Measurements from ENCODE around the gene AK5. TPM values are rescaled to one million over a fixed set of nuclear protein-coding genes. Genes with fewer than 3 reads are reported as not detected.
"Not testable (repeated sequence)": the region's sequence is repeated elsewhere in the genome, so short reads cannot be mapped to it uniquely, and the experiment has no call there.

The AK5 gene
- total RNA-seq, 4 donors from 2014 or later, result 0.79 to 4.1 TPM; not detected in 2

GRCh38 chr1:77506771-77507170 is 225.0 kb downstream of the AK5 start:
- Histone ChIP-seq H3K36me3 (no peaks in the 10 kb centered on the region), H3K4me3 (no peak overlapping the region), H3K4me1 (no peaks in the 10 kb centered on the region), H3K27me3 (no peaks in the 10 kb centered on the region), H3K27ac (no peak overlapping the region), H3K9me3 (no peaks in the 10 kb centered on the region)
- DNase-seq, result no peak
- TF ChIP-seq POLR2AphosphoS5 (IDR thresholded peaks at IDR 0.05) (no peak), CTCF (IDR thresholded peaks at IDR 0.05) (no peak), POLR2A (IDR thresholded peaks at IDR 0.05) (no peak), EP300 (IDR thresholded peaks at IDR 0.05; ENCODE audit: low read depth) (no peak)
- intact Hi-C loops (cut with DNase I; ENCODE audit: low total_unique reads), result no loop called here
- in situ Hi-C loops (cut with MboI; ENCODE audit: low pct_ligation_motif_present in 1 of 4, low pct_unique_long_range_greater_than_20kb in 1 of 4, low sequenced_read_pairs in 3 of 4), result no loop called here
- WGBS, 2 donors (ENCODE audit: low coverage in 1 of 2), result 87% methylated on average over 2 to 4 of the region's 4 CpGs

DNA sequence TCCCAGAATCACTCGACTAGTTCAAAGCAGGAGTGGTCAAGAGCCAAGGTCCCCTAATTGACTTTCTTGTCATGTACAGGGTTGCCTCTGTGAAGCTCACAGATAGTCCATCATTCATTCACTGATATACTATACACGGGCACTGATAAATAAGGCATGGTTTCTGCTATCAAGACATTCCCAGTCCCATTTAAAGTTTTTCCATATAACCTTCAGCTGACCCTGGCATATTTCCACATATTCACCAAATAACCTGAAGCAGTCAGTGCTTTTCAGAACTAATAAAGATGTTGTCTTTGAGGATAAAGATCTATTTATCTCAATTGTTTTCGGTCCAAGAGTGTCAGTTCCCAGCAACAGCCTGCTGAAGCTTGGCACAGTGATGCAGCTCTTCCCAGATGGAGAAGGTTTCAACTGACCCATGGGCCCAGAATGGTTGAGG is 227.3 kb downstream of the AK5 start:
- H3K4me3 ChIP-seq, result no peak overlapping the region
- H3K9me3 ChIP-seq, result no peaks in the 10 kb centered on the region
- in situ Hi-C loops (cut with MboI; ENCODE audit: low pct_ligation_motif_present in 1 of 4, low pct_unique_long_range_greater_than_20kb in 1 of 4, low sequenced_read_pairs in 3 of 4) (no loop called here), intact Hi-C loops (cut with DNase I; ENCODE audit: low total_unique reads) (no loop called here)
- no peak for TF ChIP-seq EP300 (IDR thresholded peaks at IDR 0.05; ENCODE audit: low read depth)
- TF ChIP-seq POLR2A (IDR thresholded peaks at IDR 0.05), result no peak
- TF ChIP-seq POLR2AphosphoS5 (IDR thresholded peaks at IDR 0.05), result no peak
- TF ChIP-seq CTCF (IDR thresholded peaks at IDR 0.05), result no peak
- no peak for DNase-seq
- no peaks in the 10 kb centered on the region for H3K4me1 ChIP-seq
- H3K27me3 ChIP-seq, result no peaks in the 10 kb centered on the region
- H3K36me3 ChIP-seq, result no peaks in the 10 kb centered on the region
- WGBS, 2 donors (ENCODE audit: low coverage in 1 of 2), result 70 to 82% methylated on average over 2 to 3 of the region's 3 CpGs
- no peak overlapping the region for H3K27ac ChIP-seq

DNA sequence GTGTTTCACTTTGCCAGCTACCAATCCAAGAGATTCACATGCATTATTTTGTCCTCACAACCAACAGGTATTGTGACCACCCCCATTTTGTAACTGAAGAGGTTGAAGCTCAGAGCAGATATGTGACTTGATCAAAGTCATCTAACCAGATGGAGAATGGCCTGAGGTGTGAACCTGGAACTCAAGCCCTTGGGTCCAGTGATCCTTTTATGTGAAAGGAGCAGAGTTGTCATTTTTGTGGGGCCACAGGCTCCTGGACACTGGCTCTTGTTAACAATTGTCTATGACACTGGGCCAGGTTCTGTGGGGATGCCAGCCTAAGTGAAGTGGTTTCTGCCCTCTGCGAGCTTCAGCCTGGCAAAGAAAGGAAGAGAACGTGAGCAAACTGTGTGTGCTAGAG is 228.1 kb downstream of the AK5 start:
- 83 to 86% methylated on average over 2 of the region's 2 CpGs for WGBS, 2 donors (ENCODE audit: low coverage in 1 of 2)
- DNase-seq, result no peak
- H3K4me3 ChIP-seq, result no peak overlapping the region
- in situ Hi-C loops (cut with MboI; ENCODE audit: low pct_ligation_motif_present in 1 of 4, low pct_unique_long_range_greater_than_20kb in 1 of 4, low sequenced_read_pairs in 3 of 4), result no loop called here
- no peaks in the 10 kb centered on the region for H3K4me1 ChIP-seq
- TF ChIP-seq EP300 (IDR thresholded peaks at IDR 0.05; ENCODE audit: low read depth), result no peak
- H3K36me3 ChIP-seq, result no peaks in the 10 kb centered on the region
- no peak overlapping the region for H3K27ac ChIP-seq
- H3K9me3 ChIP-seq, result no peaks in the 10 kb centered on the region
- no peaks in the 10 kb centered on the region for H3K27me3 ChIP-seq
- intact Hi-C loops (cut with DNase I; ENCODE audit: low total_unique reads), result no loop called here

GRCh38 chr1:77511440-77511840 is 229.6 kb downstream of the AK5 start:
- DNase-seq, result no peak
- Histone ChIP-seq H3K36me3 (no peaks in the 10 kb centered on the region), H3K27me3 (no peaks in the 10 kb centered on the region), H3K4me1 (no peaks in the 10 kb centered on the region), H3K4me3 (no peak overlapping the region), H3K9me3 (no peaks in the 10 kb centered on the region), H3K27ac (no peak overlapping the region)
- 71 to 83% methylated on average over 2 of the region's 2 CpGs for WGBS, 2 donors (ENCODE audit: low coverage in 1 of 2)
- intact Hi-C loops (cut with DNase I; ENCODE audit: low total_unique reads), result no loop called here
- in situ Hi-C loops (cut with MboI; ENCODE audit: low pct_ligation_motif_present in 1 of 4, low pct_unique_long_range_greater_than_20kb in 1 of 4, low sequenced_read_pairs in 3 of 4), result no loop called here
- TF ChIP-seq POLR2AphosphoS5 (IDR thresholded peaks at IDR 0.05), result no peak
- no peak for TF ChIP-seq CTCF (IDR thresholded peaks at IDR 0.05)
- TF ChIP-seq EP300 (IDR thresholded peaks at IDR 0.05; ENCODE audit: low read depth), result no peak

DNA sequence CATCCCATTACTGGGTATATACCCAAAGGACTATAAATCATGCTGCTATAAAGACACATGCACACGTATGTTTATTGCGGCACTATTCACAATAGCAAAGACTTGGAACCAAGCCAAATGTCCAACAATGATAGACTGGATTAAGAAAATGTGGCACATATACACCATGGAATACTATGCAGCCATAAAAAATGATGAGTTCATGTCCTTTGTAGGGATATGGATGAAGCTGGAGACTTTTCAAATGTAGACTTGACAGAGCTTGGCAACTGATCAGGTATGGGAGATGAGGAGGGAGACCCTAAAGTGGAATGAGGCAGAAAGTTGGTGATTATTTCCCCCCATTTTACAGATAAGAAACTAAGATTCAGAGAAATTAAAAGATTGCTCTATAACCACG is 230.8 kb downstream of the AK5 start:
- in situ Hi-C loops (cut with MboI; ENCODE audit: low pct_ligation_motif_present in 1 of 4, low pct_unique_long_range_greater_than_20kb in 1 of 4, low sequenced_read_pairs in 3 of 4); DNase-seq; H3K9me3 ChIP-seq; H3K4me1 ChIP-seq; H3K27me3 ChIP-seq; H3K36me3 ChIP-seq; H3K27ac ChIP-seq; H3K4me3 ChIP-seq; intact Hi-C loops (cut with DNase I; ENCODE audit: low total_unique reads): not testable (repeated sequence)
- 63% methylated on average over 2 of the region's 3 CpGs; no CpG with 5 or more reads in 1 of the 2 donors for WGBS, 2 donors (ENCODE audit: low coverage in 1 of 2)

All from transverse colon (tissue), 4 donors.